Body of pancreas (tissue), 4 donors: ENCODE data around the gene TFDP1.

Experiments
- POLR2A ChIP-seq, 3 donors: fragments of 450-650 bp; IDR thresholded peaks; one replicate each; pipeline ENCODE4 v1.6.1; 2016; ENCODE audit warnings: antibody characterized with exemption in 3 of 3, mild to moderate bottlenecking in 2 of 3
- TF ChIP-seq, protein P1 (sequence below), 7 experiments: fragments of 450-650 bp in 4 of 7; fragments of 200-600 bp in 3 of 7; sonication (generic) in 3 of 7; IDR thresholded peaks; one replicate each; pipeline ENCODE4 v1.5.1; 2016 to 2019; ENCODE audit warnings: antibody characterized with exemption in 7 of 7

DNA sequence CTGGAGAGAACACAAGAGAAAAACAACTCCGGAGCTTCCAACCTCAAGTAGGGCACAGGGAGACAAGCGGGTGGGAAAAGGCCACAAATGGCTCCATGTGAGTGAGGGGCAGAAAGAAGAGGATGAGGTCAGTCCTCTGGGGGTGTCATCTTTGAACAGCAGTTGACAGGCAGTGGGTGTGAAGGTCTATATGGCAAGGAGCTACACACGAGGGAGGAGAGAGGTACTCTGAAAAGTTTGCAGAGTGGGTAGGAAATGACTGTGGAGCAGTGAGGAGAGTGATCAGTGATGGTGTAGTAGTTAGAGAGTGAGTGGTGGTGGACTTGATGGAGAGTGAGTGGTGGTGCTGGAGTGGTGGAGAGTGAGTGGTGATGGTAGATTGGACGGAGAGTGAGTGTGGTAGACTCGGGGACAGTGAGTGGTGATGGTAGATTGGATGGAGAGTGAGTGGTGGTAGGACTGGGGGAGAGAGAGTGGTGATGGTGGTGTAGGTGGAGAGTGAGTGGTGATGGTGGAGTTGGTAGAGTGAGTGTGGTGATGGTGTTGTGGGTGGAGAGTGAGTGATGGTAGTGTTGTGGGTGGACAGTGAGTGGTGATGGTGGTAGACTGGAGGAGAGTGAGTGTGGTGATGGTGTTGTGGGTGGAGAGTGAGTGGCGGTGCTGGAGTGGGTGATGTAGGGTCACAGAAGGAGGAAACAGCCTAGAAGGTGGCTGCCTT, 4.0 kb downstream of the TFDP1 start:
- TF ChIP-seq, protein P1, sequence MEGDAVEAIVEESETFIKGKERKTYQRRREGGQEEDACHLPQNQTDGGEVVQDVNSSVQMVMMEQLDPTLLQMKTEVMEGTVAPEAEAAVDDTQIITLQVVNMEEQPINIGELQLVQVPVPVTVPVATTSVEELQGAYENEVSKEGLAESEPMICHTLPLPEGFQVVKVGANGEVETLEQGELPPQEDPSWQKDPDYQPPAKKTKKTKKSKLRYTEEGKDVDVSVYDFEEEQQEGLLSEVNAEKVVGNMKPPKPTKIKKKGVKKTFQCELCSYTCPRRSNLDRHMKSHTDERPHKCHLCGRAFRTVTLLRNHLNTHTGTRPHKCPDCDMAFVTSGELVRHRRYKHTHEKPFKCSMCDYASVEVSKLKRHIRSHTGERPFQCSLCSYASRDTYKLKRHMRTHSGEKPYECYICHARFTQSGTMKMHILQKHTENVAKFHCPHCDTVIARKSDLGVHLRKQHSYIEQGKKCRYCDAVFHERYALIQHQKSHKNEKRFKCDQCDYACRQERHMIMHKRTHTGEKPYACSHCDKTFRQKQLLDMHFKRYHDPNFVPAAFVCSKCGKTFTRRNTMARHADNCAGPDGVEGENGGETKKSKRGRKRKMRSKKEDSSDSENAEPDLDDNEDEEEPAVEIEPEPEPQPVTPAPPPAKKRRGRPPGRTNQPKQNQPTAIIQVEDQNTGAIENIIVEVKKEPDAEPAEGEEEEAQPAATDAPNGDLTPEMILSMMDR (IDR thresholded peaks at IDR 0.05) = no peak
- TF ChIP-seq POLR2A (IDR thresholded peaks at IDR 0.05) = no peak
